ENCODE results near the gene CLPTM1.
"Not testable (repeated sequence)": the region's sequence is repeated elsewhere in the genome, so short reads cannot be mapped to it uniquely, and the experiment has no call there.

Gene CLPTM1

GRCh38 chr19:44984005-44984404 is 28.8 kb downstream of the CLPTM1 start:
- DNase-seq (ENCODE audit: low spot score) = no peak

- DNase-seq (ENCODE audit: low spot score) = no peak
Measured at GRCh38 chr19:44985445-44985844, 30.3 kb downstream of the CLPTM1 start.

- no peak for DNase-seq (ENCODE audit: low spot score)
Measured at GRCh38 chr19:44986389-44986788, 31.2 kb downstream of the CLPTM1 start.

- DNase-seq (ENCODE audit: low spot score) = no peak
Measured at GRCh38 chr19:44987148-44987675, 32.0 kb downstream of the CLPTM1 start.

- no peak for DNase-seq (ENCODE audit: low spot score)
Measured at GRCh38 chr19:44988273-44988672, 33.1 kb downstream of the CLPTM1 start.

GRCh38 chr19:44988896-44989556 is 33.8 kb downstream of the CLPTM1 start:
- peak; percentile 83 for DNase-seq (ENCODE audit: low spot score)

GRCh38 chr19:44990459-44990858 is 35.3 kb downstream of the CLPTM1 start:
- DNase-seq (ENCODE audit: low spot score) = no peak

GRCh38 chr19:44990966-44991365 is 35.8 kb downstream of the CLPTM1 start:
- DNase-seq (ENCODE audit: low spot score) = no peak

- DNase-seq (ENCODE audit: low spot score) = no peak
Measured at GRCh38 chr19:44992336-44993163, 37.4 kb downstream of the CLPTM1 start.

GRCh38 chr19:44993526-44993925 is 38.3 kb downstream of the CLPTM1 start:
- no peak for DNase-seq (ENCODE audit: low spot score)

GRCh38 chr19:44993926-44994537 is 38.9 kb downstream of the CLPTM1 start:
- DNase-seq (ENCODE audit: low spot score) = no peak

GRCh38 chr19:44998025-44998424 is 42.8 kb downstream of the CLPTM1 start:
- DNase-seq (ENCODE audit: low spot score) = no peak

GRCh38 chr19:44999131-44999925 is 44.1 kb downstream of the CLPTM1 start:
- not testable (repeated sequence) for DNase-seq (ENCODE audit: low spot score)

- DNase-seq (ENCODE audit: low spot score) = not testable (repeated sequence)
Measured at GRCh38 chr19:45000665-45001064, 45.5 kb downstream of the CLPTM1 start.

GRCh38 chr19:45001087-45001739 is 46.0 kb downstream of the CLPTM1 start, which contains the start of gene RELB:
RELB (plus strand) TSS chr19:45001464; CDS start chr19:45001580, 116 bp downstream.
- DNase-seq (ENCODE audit: low spot score) = peak; percentile 99

GRCh38 chr19:45003485-45003884 is 48.3 kb downstream of the CLPTM1 start:
- DNase-seq (ENCODE audit: low spot score) = no peak

- no peak for DNase-seq (ENCODE audit: low spot score)
Measured at GRCh38 chr19:45005787-45006186, 50.6 kb downstream of the CLPTM1 start.

- no peak for DNase-seq (ENCODE audit: low spot score)
Measured at GRCh38 chr19:45008552-45008951, 53.4 kb downstream of the CLPTM1 start.

GRCh38 chr19:45009625-45010255 is 54.6 kb downstream of the CLPTM1 start:
- no peak for DNase-seq (ENCODE audit: low spot score)

GRCh38 chr19:45010306-45010705 is 55.1 kb downstream of the CLPTM1 start:
- DNase-seq (ENCODE audit: low spot score) = no peak

- DNase-seq (ENCODE audit: low spot score) = no peak
Measured at GRCh38 chr19:45011959-45012358, 56.8 kb downstream of the CLPTM1 start.

All from HuH-7.5 (cell line).